ENCODE measurements around the gene MICB.

MICB gene

GRCh38 chr6:31556307-31556706, 58.4 kb downstream of the MICB start:
- H3K4me3 ChIP-seq (IDR thresholded peaks at IDR 0.05; ENCODE audit: insufficient read depth, low read depth, low read length), result no peak overlapping the region
- H3K9ac ChIP-seq, result no peak overlapping the region
- no peak overlapping the region for H3K4me2 ChIP-seq
- no peaks in the 10 kb centered on the region for H4K20me1 ChIP-seq (ENCODE audit: insufficient read depth)
- H2AFZ ChIP-seq (ENCODE audit: low read depth), result no peak overlapping the region
- H3K79me2 ChIP-seq (ENCODE audit: insufficient read depth, low read depth), result no peaks in the 10 kb centered on the region
- H3K27ac ChIP-seq, result no peak overlapping the region
- TF ChIP-seq CTCF (conservative IDR thresholded peaks at IDR 0.05; ENCODE audit: low read depth, low read length), result no peak
- H3K4me1 ChIP-seq (ENCODE audit: low read depth, poor library complexity, severe bottlenecking), result peaks cover 17% of the 10 kb centered on the region
- H3K27me3 ChIP-seq (ENCODE audit: insufficient read depth, low read depth), result no peaks in the 10 kb centered on the region
- H3K36me3 ChIP-seq (ENCODE audit: insufficient read depth), result no peaks in the 10 kb centered on the region

- H3K79me2 ChIP-seq (ENCODE audit: insufficient read depth, low read depth), result no peaks in the 10 kb centered on the region
- no peak overlapping the region for H3K27ac ChIP-seq
Measured at GRCh38 chr6:31557443-31558317, 59.7 kb downstream of the MICB start.

GRCh38 chr6:31558318-31558625, 60.3 kb downstream of the MICB start:
- Histone ChIP-seq H3K27me3 (ENCODE audit: insufficient read depth, low read depth) (peaks cover under 1% of the 10 kb centered on the region; the same call in 1 of the 2 replicates), H3K27ac (no peak overlapping the region), H3K4me2 (no peak overlapping the region)

More at GRCh38 chr6:31557443-31558317, 59.7 kb downstream of the MICB start:
- Histone ChIP-seq H3K9ac (no peak overlapping the region), H3K4me2 (no peak overlapping the region), H3K4me3 (IDR thresholded peaks at IDR 0.05; ENCODE audit: insufficient read depth, low read depth, low read length) (no peak overlapping the region), H3K27me3 (ENCODE audit: insufficient read depth, low read depth) (no peaks in the 10 kb centered on the region), H4K20me1 (ENCODE audit: insufficient read depth) (no peaks in the 10 kb centered on the region), H3K4me1 (ENCODE audit: low read depth, poor library complexity, severe bottlenecking) (peaks cover 17% of the 10 kb centered on the region), H2AFZ (ENCODE audit: low read depth) (no peak overlapping the region), H3K36me3 (ENCODE audit: insufficient read depth) (no peaks in the 10 kb centered on the region)
- no peak for TF ChIP-seq CTCF (conservative IDR thresholded peaks at IDR 0.05; ENCODE audit: low read depth, low read length)

GRCh38 chr6:31558631-31559500, 60.9 kb downstream of the MICB start:
- Histone ChIP-seq H3K9ac (no peak overlapping the region), H3K4me3 (IDR thresholded peaks at IDR 0.05; ENCODE audit: insufficient read depth, low read depth, low read length) (no peak overlapping the region), H3K4me1 (ENCODE audit: low read depth, poor library complexity, severe bottlenecking) (peaks cover 17% of the 10 kb centered on the region), H4K20me1 (ENCODE audit: insufficient read depth) (no peaks in the 10 kb centered on the region), H3K4me2 (no peak overlapping the region), H3K27ac (no peak overlapping the region), H3K36me3 (ENCODE audit: insufficient read depth) (no peaks in the 10 kb centered on the region), H2AFZ (ENCODE audit: low read depth) (no peak overlapping the region), H3K79me2 (ENCODE audit: insufficient read depth, low read depth) (no peaks in the 10 kb centered on the region), H3K27me3 (ENCODE audit: insufficient read depth, low read depth) (peaks cover 6% of the 10 kb centered on the region; the same call in 1 of the 2 replicates)
- no peak for TF ChIP-seq CTCF (conservative IDR thresholded peaks at IDR 0.05; ENCODE audit: low read depth, low read length)

More at GRCh38 chr6:31558318-31558625, 60.3 kb downstream of the MICB start:
- Histone ChIP-seq H3K36me3 (ENCODE audit: insufficient read depth) (no peaks in the 10 kb centered on the region), H3K4me1 (ENCODE audit: low read depth, poor library complexity, severe bottlenecking) (peaks cover 17% of the 10 kb centered on the region), H4K20me1 (ENCODE audit: insufficient read depth) (no peaks in the 10 kb centered on the region), H3K9ac (no peak overlapping the region), H3K79me2 (ENCODE audit: insufficient read depth, low read depth) (no peaks in the 10 kb centered on the region), H2AFZ (ENCODE audit: low read depth) (no peak overlapping the region), H3K4me3 (IDR thresholded peaks at IDR 0.05; ENCODE audit: insufficient read depth, low read depth, low read length) (no peak overlapping the region)
- TF ChIP-seq CTCF (conservative IDR thresholded peaks at IDR 0.05; ENCODE audit: low read depth, low read length), result no peak
